ENCODE results near the gene KCTD10. TPM values are rescaled to one million over a fixed set of nuclear protein-coding genes. Genes with fewer than 3 reads are reported as not detected.
A peak's percentile ranks its signal among the peaks of the same experiment; 100 is the strongest.

KCTD10 gene
- total RNA-seq, 1 experiment from 2014 or later, result 44.7 TPM

- no peak for TF ChIP-seq ERG (CRISPR knock-in tag; IDR thresholded peaks at IDR 0.05)
- TF ChIP-seq ZNF232 (CRISPR knock-in tag; IDR thresholded peaks at IDR 0.05), result no peak
- no peak for TF ChIP-seq ELF4 (CRISPR knock-in tag; IDR thresholded peaks at IDR 0.05; ENCODE audit: low read depth)
Observed at GRCh38 chr12:109525279-109525585, 48.1 kb upstream of the KCTD10 start (continued).

DNA sequence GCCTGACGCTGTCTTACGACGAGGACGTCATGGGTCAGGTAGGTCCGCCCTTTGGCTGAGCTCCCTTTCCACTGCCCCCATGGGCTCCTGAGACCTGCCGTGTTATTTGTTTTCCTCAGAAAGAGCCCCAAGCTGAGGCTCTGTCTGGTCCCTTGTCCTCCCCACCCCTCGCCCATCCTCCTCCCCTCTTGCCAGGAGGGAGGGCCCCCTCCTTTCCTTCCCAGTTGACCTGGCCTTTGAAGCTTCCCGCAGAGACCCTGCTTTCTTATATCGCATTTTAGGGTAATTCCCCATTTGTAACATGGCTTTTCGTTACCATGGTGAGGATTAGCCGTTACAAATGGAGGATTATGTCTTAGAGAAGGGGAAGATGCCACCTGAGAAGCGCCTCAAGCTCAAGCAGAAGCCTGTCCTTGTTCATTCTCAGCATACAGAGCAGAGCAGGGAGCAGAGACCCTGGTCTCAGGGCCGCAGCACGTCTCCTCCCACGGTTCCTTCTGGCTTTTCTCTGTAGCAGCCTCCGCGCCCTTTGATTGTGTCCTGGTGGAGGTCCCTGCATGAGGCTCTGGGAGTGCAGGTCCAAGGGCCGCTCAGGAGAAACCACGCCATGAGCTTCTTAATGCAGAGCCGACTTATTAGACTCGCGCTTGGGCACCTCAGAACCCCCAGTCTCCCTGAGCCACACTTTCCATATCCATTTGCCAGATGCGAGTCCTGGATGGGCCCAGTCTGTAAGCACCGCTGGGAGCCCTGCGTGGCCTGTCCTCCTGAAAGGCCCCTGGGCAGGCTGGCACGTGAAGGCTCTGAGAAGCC is 47.6 kb upstream of the KCTD10 start:
- ChIA-PET CTCF (interaction anchor here (1.1 to 2.2 kb wide), 2 partner anchors 92 to 97 kb away, joined by 4 to 9 read pairs; no protein-coding TSS in a partner anchor), POLR2A (no interaction called here)
- Mint-ChIP-seq H3K36me3 (peaks cover 27% of the 10 kb centered on the region), H3K9me3 (no peaks in the 10 kb centered on the region), H3K4me3 (no peak overlapping the region), H3K27me3 (ENCODE audit: low read depth) (no peaks in the 10 kb centered on the region), H3K4me1 (peaks cover 2% of the 10 kb centered on the region), H3K27ac (peak overlapping the region; percentile 36; the same call in 1 of the 2 replicates)
- DNase-seq (ENCODE audit: low spot score) (no peak), ATAC-seq (no peak)
- TF ChIP-seq, protein P1, sequence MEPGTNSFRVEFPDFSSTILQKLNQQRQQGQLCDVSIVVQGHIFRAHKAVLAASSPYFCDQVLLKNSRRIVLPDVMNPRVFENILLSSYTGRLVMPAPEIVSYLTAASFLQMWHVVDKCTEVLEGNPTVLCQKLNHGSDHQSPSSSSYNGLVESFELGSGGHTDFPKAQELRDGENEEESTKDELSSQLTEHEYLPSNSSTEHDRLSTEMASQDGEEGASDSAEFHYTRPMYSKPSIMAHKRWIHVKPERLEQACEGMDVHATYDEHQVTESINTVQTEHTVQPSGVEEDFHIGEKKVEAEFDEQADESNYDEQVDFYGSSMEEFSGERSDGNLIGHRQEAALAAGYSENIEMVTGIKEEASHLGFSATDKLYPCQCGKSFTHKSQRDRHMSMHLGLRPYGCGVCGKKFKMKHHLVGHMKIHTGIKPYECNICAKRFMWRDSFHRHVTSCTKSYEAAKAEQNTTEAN (CRISPR knock-in tag; IDR thresholded peaks at IDR 0.05), result no peak
- TF ChIP-seq OVOL2 (CRISPR knock-in tag; IDR thresholded peaks at IDR 0.05; ENCODE audit: borderline replicate concordance) (no peak), GABPB1 (CRISPR knock-in tag; IDR thresholded peaks at IDR 0.05) (no peak), ZNF121 (CRISPR knock-in tag; IDR thresholded peaks at IDR 0.05) (no peak), ATF2 (CRISPR knock-in tag; IDR thresholded peaks at IDR 0.05; ENCODE audit: borderline replicate concordance, low read depth) (no peak), RORB (CRISPR knock-in tag; IDR thresholded peaks at IDR 0.05) (no peak), MYBL2 (CRISPR knock-in tag; IDR thresholded peaks at IDR 0.05) (no peak), SMAD3 (CRISPR knock-in tag; IDR thresholded peaks at IDR 0.05; ENCODE audit: borderline replicate concordance) (no peak), TP53 (CRISPR knock-in tag; IDR thresholded peaks at IDR 0.05) (no peak)
- TF ChIP-seq, protein P2, sequence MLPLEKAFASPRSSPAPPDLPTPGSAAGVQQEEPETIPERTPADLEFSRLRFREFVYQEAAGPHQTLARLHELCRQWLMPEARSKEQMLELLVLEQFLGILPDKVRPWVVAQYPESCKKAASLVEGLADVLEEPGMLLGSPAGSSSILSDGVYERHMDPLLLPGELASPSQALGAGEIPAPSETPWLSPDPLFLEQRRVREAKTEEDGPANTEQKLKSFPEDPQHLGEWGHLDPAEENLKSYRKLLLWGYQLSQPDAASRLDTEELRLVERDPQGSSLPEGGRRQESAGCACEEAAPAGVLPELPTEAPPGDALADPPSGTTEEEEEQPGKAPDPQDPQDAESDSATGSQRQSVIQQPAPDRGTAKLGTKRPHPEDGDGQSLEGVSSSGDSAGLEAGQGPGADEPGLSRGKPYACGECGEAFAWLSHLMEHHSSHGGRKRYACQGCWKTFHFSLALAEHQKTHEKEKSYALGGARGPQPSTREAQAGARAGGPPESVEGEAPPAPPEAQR (CRISPR knock-in tag; IDR thresholded peaks at IDR 0.05), result no peak

DNA sequence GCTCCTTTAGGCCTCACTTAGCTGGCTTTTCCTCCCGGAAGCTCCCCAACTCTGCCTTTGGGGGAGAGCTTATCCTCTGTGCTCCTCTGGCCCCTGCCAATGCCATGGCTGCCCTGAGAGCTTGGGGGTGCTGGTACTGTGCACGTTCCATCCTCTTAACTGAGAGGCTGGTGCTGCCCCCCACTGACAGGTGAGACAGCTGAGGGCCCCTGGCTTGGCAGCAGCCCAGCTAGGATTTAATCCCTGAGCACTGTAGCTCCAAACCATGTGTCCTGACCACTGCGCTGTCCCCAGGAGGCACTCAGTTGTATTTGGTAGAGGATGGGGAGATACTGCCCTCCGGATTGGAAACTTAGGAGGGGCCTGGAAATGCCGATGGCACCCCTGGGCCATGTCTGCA is 46.4 kb upstream of the KCTD10 start:
- H3K36me3 Mint-ChIP-seq, result peaks cover 27% of the 10 kb centered on the region
- CTCF ChIA-PET, result interaction anchor here (0.6 to 2.2 kb wide), 5 partner anchors 90 to 721 kb away, joined by 3 to 9 read pairs (median 4); no protein-coding TSS in a partner anchor
- H3K9me3 Mint-ChIP-seq, result no peaks in the 10 kb centered on the region
- no peak overlapping the region for H3K4me3 Mint-ChIP-seq
- peaks cover 6% of the 10 kb centered on the region for H3K4me1 Mint-ChIP-seq
- no peak overlapping the region for H3K27ac Mint-ChIP-seq
- no peak for ATAC-seq
- DNase-seq (ENCODE audit: low spot score), result no peak
- POLR2A ChIA-PET, result no interaction called here
- no peaks in the 10 kb centered on the region for H3K27me3 Mint-ChIP-seq (ENCODE audit: low read depth)
- TF ChIP-seq ATF6 (CRISPR knock-in tag; IDR thresholded peaks at IDR 0.05), result no peak
- no peak for TF ChIP-seq PREB (CRISPR knock-in tag; IDR thresholded peaks at IDR 0.05; ENCODE audit: borderline replicate concordance)
- TF ChIP-seq NR1H2 (CRISPR knock-in tag; IDR thresholded peaks at IDR 0.05), result no peak
- TF ChIP-seq JAZF1 (CRISPR knock-in tag; IDR thresholded peaks at IDR 0.05), result no peak
- no peak for TF ChIP-seq ZNF281 (CRISPR knock-in tag; IDR thresholded peaks at IDR 0.05)
- TF ChIP-seq ZNF396 (CRISPR knock-in tag; IDR thresholded peaks at IDR 0.05; ENCODE audit: borderline replicate concordance), result no peak
- TF ChIP-seq ZNF121 (CRISPR knock-in tag; IDR thresholded peaks at IDR 0.05), result no peak
- TF ChIP-seq RELA (CRISPR knock-in tag; IDR thresholded peaks at IDR 0.05; ENCODE audit: borderline replicate concordance), result no peak
- TF ChIP-seq ZNF219 (CRISPR knock-in tag; IDR thresholded peaks at IDR 0.05; ENCODE audit: borderline replicate concordance), result no peak
